Measurements from ENCODE around the gene TBC1D8. TPM values are rescaled to one million over a fixed set of nuclear protein-coding genes. Genes with fewer than 3 reads are reported as not detected.

The TBC1D8 gene
- total and polyA plus RNA-seq, 2 of the 8 experiments (the other 6 are each of a cell fraction or from before 2014, with no cell fraction given): 20.8 to 21.8 TPM

DNA sequence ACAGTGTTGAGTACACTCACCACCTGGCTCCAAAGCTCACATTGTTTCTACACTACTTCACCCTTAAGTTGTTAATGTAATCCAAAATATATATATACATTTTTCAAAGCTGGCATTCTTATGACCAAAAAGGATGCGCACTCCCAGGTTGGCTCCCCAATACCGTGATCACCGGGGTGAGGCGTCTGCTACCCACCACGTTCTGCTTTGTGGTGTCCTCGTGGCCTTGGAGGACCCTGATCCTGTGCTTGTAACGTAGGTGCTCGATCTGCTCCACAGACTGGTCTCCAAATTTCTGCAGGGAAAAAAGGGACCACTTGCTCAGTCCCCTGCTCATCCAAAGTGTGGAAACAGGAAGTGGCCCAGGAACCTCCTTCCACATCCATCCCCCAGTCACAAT is 123.3 kb downstream of the TBC1D8 start:
- H3K79me2 ChIP-seq (ENCODE audit: control insufficient read depth in 1 of 2, insufficient read depth in 2 of 2, low read length in 2 of 2): no peaks in the 10 kb centered on the region
- no peak overlapping the region for H4K91ac ChIP-seq (replicated peaks; ENCODE audit: insufficient read length, low read length)
- H3K4me2 ChIP-seq (ENCODE audit: insufficient read depth in 1 of 2, low read depth in 2 of 2, low read length in 2 of 2): no peak overlapping the region
- H3K4ac ChIP-seq (replicated peaks; ENCODE audit: insufficient read length, low read depth, low read length): no peak overlapping the region
- H3K23me2 ChIP-seq (ENCODE audit: low read depth, low read length): no peaks in the 10 kb centered on the region
- H3K23ac ChIP-seq (ENCODE audit: insufficient read length): no peak overlapping the region
- no peak overlapping the region for H2BK15ac ChIP-seq (ENCODE audit: low read length)
- FAIRE-seq (no peak), DNase-seq (ENCODE audit: low read depth in 1 of 2, low spot score in 2 of 2) (no peak)
- no peak overlapping the region for H3K14ac ChIP-seq (ENCODE audit: insufficient read length)
- no peaks in the 10 kb centered on the region for H3K79me1 ChIP-seq (ENCODE audit: low read depth, low read length)
- ChIA-PET CTCF (ENCODE audit: partially characterized antibody) (interaction anchor here (0.9 to 3.9 kb wide), 12 partner anchors 9 to 420 kb away, joined by 3 to 37 read pairs (median 4); partner anchors contain the start of gene CNOT11), POLR2A (ENCODE audit: partially characterized antibody) (interaction anchor here (1.5 to 4.1 kb wide), 3 partner anchors 10 to 24 kb away, joined by 3 to 29 read pairs (median 14); partner anchors contain the start of gene RPL31)
- peaks cover 0 to 10% (median 5%) of the 10 kb centered on the region in 4 experiments; a peak in 5 of 8 replicates for H3K36me3 ChIP-seq (ENCODE audit: control insufficient read depth in 2 of 4, insufficient read depth in 4 of 4, low read length in 3 of 4)
- no peak overlapping the region for H2BK20ac ChIP-seq (ENCODE audit: low read length)
- no peak overlapping the region for H2BK5ac ChIP-seq (ENCODE audit: low read depth, low read length)
- H3K27me3 ChIP-seq (replicated peaks in 1 of 4; ENCODE audit: control insufficient read depth in 3 of 4, extremely low read depth in 1 of 4, insufficient read depth in 3 of 4, low read length in 3 of 4): no peaks in the 10 kb centered on the region
- H2BK120ac ChIP-seq (replicated peaks; ENCODE audit: low read depth, low read length): no peak overlapping the region
- no peak overlapping the region for H3K4me3 ChIP-seq (ENCODE audit: extremely low read depth in 1 of 4, insufficient read depth in 2 of 4, low read depth in 3 of 4, low read length in 4 of 4)
- no peak for TF ChIP-seq ZNF274 (IDR thresholded peaks at IDR 0.05; ENCODE audit: borderline replicate concordance, extremely low read depth, low read length)
- TF ChIP-seq RAD21 (IDR thresholded peaks at IDR 0.05 in 1 of 2, conservative IDR thresholded peaks at IDR 0.05 in 1 of 2; ENCODE audit: low read depth in 2 of 2, low read length in 2 of 2): no peak
- TF ChIP-seq CREB1 (IDR thresholded peaks at IDR 0.05): no peak
- TF ChIP-seq MAFK (IDR thresholded peaks at IDR 0.05; ENCODE audit: low read depth, low read length): no peak
- TF ChIP-seq NRF1 (IDR thresholded peaks at IDR 0.05; ENCODE audit: low read depth, low read length): no peak
- H3K56ac ChIP-seq (replicated peaks; ENCODE audit: insufficient read length, low read depth, low read length): no peak overlapping the region
- no peak overlapping the region for H2BK12ac ChIP-seq (ENCODE audit: low read depth, low read length)
- H4K20me1 ChIP-seq (replicated peaks in 1 of 2; ENCODE audit: control insufficient read depth in 1 of 2, insufficient read depth in 2 of 2, low read length in 2 of 2): peaks cover 0 to 4% of the 10 kb centered on the region in 2 experiments
- no peak overlapping the region for H3K18ac ChIP-seq (ENCODE audit: extremely low read depth, low read length)
- peaks cover 2 to 9% (median 5%) of the 10 kb centered on the region in 4 experiments; a peak in 5 of 7 replicates for H3K4me1 ChIP-seq (replicated peaks in 1 of 4; ENCODE audit: control insufficient read depth in 3 of 4, insufficient read depth in 4 of 4, low read length in 3 of 4)
- no peak overlapping the region for H4K5ac ChIP-seq (ENCODE audit: insufficient read length, low read depth, low read length)
- no peak overlapping the region for H2AFZ ChIP-seq (ENCODE audit: low read length)
- WGBS, 2 experiments (ENCODE audit: extremely low coverage in 1 of 2, insufficient coverage in 1 of 2, insufficient read length in 1 of 2, insufficient replicate concordance in 2 of 2, low coverage in 1 of 2, low lambda C conversion rate in 2 of 2, missing lambda C conversion rate in 1 of 2): 92% methylated on average over 7 of the region's 8 CpGs; no CpG with 5 or more reads in 1 of the 2 experiments
- no peak overlapping the region for H2AK5ac ChIP-seq (ENCODE audit: low read depth, low read length)
- H3K9ac ChIP-seq (replicated peaks in 1 of 4; ENCODE audit: extremely low read depth in 1 of 4, low read depth in 3 of 4, low read length in 3 of 4): no peak overlapping the region
- no peak overlapping the region for H3K27ac ChIP-seq (ENCODE audit: low read depth, low read length)
- no peak overlapping the region for H4K8ac ChIP-seq (ENCODE audit: extremely low read depth, insufficient read depth, low read length)
- no peaks in the 10 kb centered on the region for H3K9me3 ChIP-seq (ENCODE audit: insufficient read depth in 2 of 2, low read depth in 1 of 2, low read length in 1 of 2)
